GM12801 (cell line): ENCODE data around the gene GC.

ENCODE experiments used
- CTCF ChIP-seq: IDR thresholded peaks from one replicate; pipeline ENCODE4 v1.5.1; 2011; ENCODE audit warnings: control low read depth; ENCODE audit not compliant: insufficient read length; ENCODE audit errors: extremely low read depth

Gene GC

DNA sequence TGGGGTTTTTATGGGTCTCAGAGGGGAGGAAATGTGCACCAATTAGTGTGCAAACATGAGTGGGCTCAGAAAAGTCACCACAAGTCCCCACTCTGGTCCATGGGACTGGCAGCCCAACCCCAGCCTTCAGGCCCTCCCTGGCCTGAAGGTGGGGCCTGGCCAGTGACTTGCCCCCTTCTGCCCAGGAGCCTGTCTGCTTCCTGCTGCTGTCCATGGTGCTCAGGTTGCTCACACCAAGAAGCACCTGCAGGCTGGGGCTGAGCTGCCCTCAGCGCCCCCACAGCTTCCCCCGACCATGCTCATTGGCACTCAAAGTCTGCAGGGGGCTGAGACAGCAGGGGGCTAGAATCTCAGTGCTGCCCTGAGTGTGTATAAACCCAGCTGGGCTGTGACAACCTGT lies 30.6 kb upstream of the GC start:
- no peak for TF ChIP-seq CTCF

- no peak for TF ChIP-seq CTCF
Observed at GRCh38 chr4:71807469-71807868, 23.6 kb upstream of the GC start.

DNA sequence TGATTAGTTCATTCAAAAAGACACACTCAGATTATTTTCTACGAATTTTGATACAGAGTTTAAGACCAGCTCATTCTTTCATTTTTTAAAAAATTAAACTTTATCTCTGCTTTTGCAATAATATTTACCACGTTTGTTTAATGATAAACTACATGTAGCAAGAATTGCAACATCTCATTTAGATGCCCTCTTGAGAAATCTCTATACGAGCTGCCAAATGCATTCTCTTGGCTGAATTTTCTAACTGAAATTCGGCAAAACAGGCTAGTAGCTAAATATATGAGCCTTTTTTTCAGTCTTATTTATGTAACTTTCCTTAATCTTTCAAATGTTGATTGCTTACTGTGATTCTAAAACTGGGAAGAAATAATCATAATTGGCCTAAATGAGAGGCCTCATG lies 2.1 kb upstream of the GC start:
- no peak for TF ChIP-seq CTCF

DNA sequence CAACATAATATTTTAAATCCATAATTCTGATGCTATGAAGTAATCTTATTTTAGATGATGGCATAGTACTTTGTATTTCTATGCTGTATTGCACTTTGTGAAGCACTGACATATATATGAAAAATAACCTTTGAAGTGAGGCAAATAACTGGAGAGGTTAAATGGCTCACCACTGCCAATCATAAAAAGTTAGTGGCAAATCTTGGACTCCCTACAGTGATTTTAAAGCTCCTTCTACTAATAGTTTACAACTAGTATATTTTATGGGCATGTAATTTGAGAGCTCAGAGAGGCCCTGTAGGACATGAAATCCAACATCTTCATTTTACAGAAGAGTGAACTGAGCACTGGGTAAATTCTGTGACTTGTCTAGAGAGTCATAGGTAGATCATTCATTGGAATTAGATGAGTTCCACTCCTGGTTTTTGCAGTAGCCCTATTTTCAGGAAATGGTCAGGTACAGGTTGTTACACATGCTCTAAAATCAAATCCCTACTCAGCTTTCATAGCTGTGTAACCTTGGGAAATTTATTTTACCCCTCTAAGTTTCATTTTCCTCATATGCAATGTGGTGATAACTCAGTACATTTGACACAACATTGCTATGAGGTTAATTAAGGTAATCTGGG lies 804 bp upstream of the GC start:
- no peak for TF ChIP-seq CTCF

DNA sequence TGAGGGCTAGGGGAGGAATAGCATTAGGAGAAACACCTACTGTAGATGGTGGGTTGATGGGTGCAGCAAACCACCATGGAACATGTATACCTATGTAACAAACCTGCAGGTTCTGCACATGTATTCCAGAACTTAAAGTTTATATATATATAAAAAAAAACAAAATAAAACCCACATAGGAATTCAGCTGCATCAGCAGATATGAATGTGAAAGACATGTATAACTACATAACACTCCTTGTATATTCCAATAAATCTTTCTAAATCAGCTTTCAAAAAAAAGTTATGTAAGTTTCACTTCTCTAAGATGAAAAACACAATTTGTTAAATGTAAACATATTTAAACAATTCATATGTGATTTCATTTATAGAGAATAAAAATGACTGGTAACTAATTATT lies 6.0 kb downstream of the GC start:
- TF ChIP-seq CTCF, result no peak

- TF ChIP-seq CTCF, result no peak
Observed at GRCh38 chr4:71775449-71775848, 8.4 kb downstream of the GC start.

DNA sequence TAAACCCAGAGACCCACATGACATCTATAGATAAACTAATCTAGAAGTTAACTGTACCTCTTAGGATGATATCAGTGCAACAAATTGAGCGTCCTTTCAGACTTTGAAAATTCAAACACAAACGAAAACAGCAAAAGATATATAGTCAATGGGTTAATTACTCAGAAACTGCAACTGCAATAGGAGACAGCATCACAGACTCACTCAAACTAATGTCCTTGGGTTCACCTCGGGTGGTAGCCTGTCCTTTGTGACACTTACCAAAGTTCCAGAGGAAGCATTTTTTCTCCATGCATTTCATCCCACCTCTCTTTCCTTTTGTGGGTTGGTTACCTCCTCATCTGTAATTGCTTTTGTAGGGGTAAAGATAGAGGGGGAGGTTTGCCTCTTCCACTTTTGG lies 9.7 kb downstream of the GC start:
- no peak for TF ChIP-seq CTCF

GRCh38 chr4:71773004-71773403 lies 10.9 kb downstream of the GC start:
- no peak for TF ChIP-seq CTCF
